ENCODE results near the gene DENND10. TPM values are rescaled to one million over a fixed set of nuclear protein-coding genes. Genes with fewer than 3 reads are reported as not detected.

Gene DENND10
- total RNA-seq, 1 experiment from 2014 or later: 60.6 TPM

- H3K36me3 Mint-ChIP-seq: peaks cover 95% of the 10 kb centered on the region
- DNase-seq (ENCODE audit: low spot score) (no peak), ATAC-seq (no peak)
- H3K9me3 Mint-ChIP-seq: no peaks in the 10 kb centered on the region
- CTCF ChIA-PET: no interaction called here
- no peak overlapping the region for H3K4me3 Mint-ChIP-seq
- H3K27me3 Mint-ChIP-seq (ENCODE audit: low read depth): no peaks in the 10 kb centered on the region
- POLR2A ChIA-PET: no interaction called here
- TF ChIP-seq FOXJ3 (CRISPR knock-in tag; IDR thresholded peaks at IDR 0.05; ENCODE audit: borderline replicate concordance) (no peak), USF1 (CRISPR knock-in tag; IDR thresholded peaks at IDR 0.05) (no peak), SOX15 (CRISPR knock-in tag; IDR thresholded peaks at IDR 0.05) (no peak), ATF2 (CRISPR knock-in tag; IDR thresholded peaks at IDR 0.05; ENCODE audit: borderline replicate concordance, low read depth) (no peak), SMAD4 (CRISPR knock-in tag; IDR thresholded peaks at IDR 0.05) (no peak), MYBL2 (CRISPR knock-in tag; IDR thresholded peaks at IDR 0.05) (no peak), JUN (CRISPR knock-in tag; IDR thresholded peaks at IDR 0.05) (no peak), PRRX2 (CRISPR knock-in tag; IDR thresholded peaks at IDR 0.05) (no peak), MAX (CRISPR knock-in tag; IDR thresholded peaks at IDR 0.05) (no peak), ATF1 (CRISPR knock-in tag; IDR thresholded peaks at IDR 0.05) (no peak), NR3C1 (CRISPR knock-in tag; conservative IDR thresholded peaks at IDR 0.05; ENCODE audit: low read depth) (no peak), STAT6 (CRISPR knock-in tag; conservative IDR thresholded peaks at IDR 0.05; ENCODE audit: low read depth) (no peak), OVOL2 (CRISPR knock-in tag; IDR thresholded peaks at IDR 0.05; ENCODE audit: borderline replicate concordance) (no peak)
- no peaks in the 10 kb centered on the region for H3K4me1 Mint-ChIP-seq
- H3K27ac Mint-ChIP-seq: no peak overlapping the region
Measured at GRCh38 chr10:119055472-119055871, 48.4 kb upstream of the DENND10 start.

GRCh38 chr10:119058010-119058409 lies 45.9 kb upstream of the DENND10 start:
- no peak overlapping the region for H3K27ac Mint-ChIP-seq
- ATAC-seq: no peak
- no peak overlapping the region for H3K4me3 Mint-ChIP-seq
- no peaks in the 10 kb centered on the region for H3K9me3 Mint-ChIP-seq
- no peaks in the 10 kb centered on the region for H3K4me1 Mint-ChIP-seq
- peaks cover 92% of the 10 kb centered on the region for H3K36me3 Mint-ChIP-seq
- no peak for TF ChIP-seq IRF2 (CRISPR knock-in tag; IDR thresholded peaks at IDR 0.05; ENCODE audit: borderline replicate concordance, low read depth)
- no peak for TF ChIP-seq E2F1 (CRISPR knock-in tag; IDR thresholded peaks at IDR 0.05)
- no peak for TF ChIP-seq KAT7 (CRISPR knock-in tag; IDR thresholded peaks at IDR 0.05; ENCODE audit: borderline replicate concordance)
- H3K27me3 Mint-ChIP-seq (ENCODE audit: low read depth): no peaks in the 10 kb centered on the region
- DNase-seq (ENCODE audit: low spot score): no peak
- ChIA-PET POLR2A (no interaction called here), CTCF (no interaction called here)

GRCh38 chr10:119059557-119059956 lies 44.4 kb upstream of the DENND10 start:
- Mint-ChIP-seq H3K36me3 (peaks cover 94% of the 10 kb centered on the region), H3K27me3 (ENCODE audit: low read depth) (no peaks in the 10 kb centered on the region), H3K27ac (no peak overlapping the region), H3K4me1 (no peaks in the 10 kb centered on the region), H3K9me3 (no peaks in the 10 kb centered on the region), H3K4me3 (no peak overlapping the region)
- CTCF ChIA-PET: no interaction called here
- no peak for DNase-seq (ENCODE audit: low spot score)
- POLR2A ChIA-PET: no interaction called here
- ATAC-seq: no peak
- TF ChIP-seq TEAD4 (CRISPR knock-in tag; IDR thresholded peaks at IDR 0.05): no peak
- no peak for TF ChIP-seq NR2C2 (CRISPR knock-in tag; IDR thresholded peaks at IDR 0.05)
- TF ChIP-seq IRF2 (CRISPR knock-in tag; IDR thresholded peaks at IDR 0.05; ENCODE audit: borderline replicate concordance, low read depth): no peak
- TF ChIP-seq RELA (CRISPR knock-in tag; IDR thresholded peaks at IDR 0.05; ENCODE audit: borderline replicate concordance): no peak
